ENCODE measurements around the gene OR10W1.

Gene OR10W1

DNA sequence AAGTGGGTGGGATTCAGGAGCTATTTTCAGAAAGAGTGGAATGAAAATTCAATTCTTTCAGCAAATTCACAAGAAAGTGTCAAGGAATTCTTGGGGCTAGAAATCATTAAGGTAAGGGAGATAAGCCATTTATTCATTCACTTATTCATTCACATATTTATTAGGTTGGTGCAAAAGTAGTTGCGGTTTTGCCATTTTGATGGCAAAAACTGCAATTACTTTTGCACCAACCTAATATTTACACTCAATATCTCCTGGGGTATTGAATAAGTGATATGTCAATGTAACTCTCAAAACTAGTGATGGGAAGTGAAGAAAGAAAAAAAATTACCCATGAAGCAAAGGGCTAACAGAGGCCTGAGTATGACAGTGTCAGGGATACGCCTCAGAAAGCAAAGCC, at the start of gene OR10W1:
TSS of gene OR10W1 (minus strand) at position 119 of the 400 bp plus-strand sequence. CDS start 402 bp downstream, outside the sequence.
- DNase-seq: no peak

DNA sequence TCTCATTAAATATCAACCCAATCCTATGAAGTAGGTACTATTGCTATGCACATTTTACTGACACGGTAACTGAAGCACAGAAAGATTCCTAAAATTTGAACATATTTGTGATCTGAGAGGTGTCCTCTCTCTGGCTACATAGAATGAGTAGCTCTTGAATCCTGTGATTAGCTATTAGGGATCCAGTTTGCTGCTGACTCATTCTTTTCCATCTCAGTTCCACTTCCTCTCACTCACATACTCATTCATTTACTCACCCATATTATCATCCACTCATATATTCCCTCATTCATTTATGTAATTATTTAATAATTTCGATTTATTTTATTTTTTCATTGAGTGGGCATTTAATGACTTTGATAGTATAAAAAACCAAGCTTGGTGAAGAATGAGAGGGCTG, 48.1 kb upstream of the OR10W1 start:
- no peak for DNase-seq

DNA sequence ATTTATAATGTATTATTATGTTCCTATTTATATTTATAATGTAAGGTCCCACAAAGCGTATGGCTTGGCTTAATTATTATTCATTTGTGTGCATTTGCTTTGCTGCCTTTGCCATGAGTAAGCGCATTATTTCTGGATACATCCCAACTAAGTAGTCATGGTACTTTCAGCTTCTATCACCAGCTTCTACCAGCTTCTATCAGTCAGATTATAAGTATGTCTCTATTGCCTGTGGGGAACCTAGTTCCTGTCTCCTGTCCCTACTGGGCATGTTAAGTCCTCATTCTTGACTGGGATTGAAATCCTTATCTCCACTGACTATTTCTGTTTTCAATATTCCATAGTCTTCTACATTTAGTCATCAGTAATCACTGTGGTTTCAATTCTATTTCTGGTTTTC, 33.5 kb upstream of the OR10W1 start:
- no peak for DNase-seq

- DNase-seq: no peak
These were observed 24.0 kb upstream of the OR10W1 start for GRCh38 chr11:58292017-58292416.

- no peak for DNase-seq
These were observed 21.2 kb upstream of the OR10W1 start for GRCh38 chr11:58289266-58289665.

DNA sequence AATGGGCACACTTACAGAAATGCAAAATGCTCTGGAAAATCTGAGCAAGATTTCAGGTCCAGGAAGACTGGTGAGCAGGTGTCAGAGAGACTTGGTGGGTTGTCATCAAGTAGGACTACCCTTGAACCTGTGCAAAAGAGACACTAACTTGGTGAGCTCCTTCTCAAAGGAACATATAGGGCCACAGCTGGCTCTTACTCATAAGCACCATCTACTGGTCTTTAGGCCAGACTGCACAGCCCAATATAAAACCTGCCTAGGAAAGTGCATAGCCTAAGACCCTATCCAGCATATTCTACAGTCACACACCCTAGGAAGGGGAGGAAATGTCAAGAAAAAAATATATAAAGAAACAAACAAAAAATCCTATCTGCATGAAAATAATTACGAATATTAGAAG, 18.2 kb upstream of the OR10W1 start:
- DNase-seq: no peak

- no peak for DNase-seq
These were observed 17.5 kb upstream of the OR10W1 start for GRCh38 chr11:58285483-58286040.

DNA sequence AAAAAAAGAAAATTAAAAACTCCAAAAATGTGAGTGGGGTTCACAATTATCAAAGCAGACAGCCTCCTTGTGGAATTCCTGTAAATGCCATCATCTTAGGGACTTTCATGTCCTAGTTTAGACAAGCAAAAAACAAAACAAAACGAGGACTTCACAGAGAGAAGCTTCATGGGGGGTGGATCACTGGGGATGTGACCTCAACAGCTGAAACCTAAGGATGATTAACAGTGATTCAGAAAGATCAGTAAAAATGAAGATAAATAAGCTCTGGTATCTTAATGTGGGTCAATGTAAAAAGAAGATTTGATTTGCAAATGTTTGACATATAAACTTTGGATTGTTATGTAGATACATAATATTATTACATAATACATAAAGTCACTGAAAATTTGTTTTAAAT, 8.1 kb upstream of the OR10W1 start:
- no peak for DNase-seq

- DNase-seq: no peak
These were observed 6.9 kb upstream of the OR10W1 start for GRCh38 chr11:58275002-58275401.

- DNase-seq: no peak
These were observed 8.1 kb downstream of the OR10W1 start for GRCh38 chr11:58259983-58260382.

DNA sequence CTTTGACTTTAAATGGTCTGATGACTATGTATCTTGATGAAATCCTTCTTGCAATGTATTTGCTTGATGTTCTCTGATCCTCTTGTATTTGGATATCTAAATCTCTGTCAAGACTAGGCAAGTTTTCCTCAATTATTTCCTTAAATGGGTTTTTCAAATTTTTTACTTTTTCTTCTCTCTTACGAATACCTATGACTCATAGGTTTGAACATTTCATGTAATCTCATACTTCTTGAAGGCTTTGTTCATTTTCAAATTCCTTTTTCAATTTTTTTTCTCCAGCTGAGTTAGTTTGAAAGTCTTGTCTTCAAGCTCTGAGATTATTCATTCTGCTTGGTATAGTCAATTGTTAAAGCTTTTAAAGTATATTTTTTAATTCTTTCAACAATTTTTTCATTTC, 13.1 kb downstream of the OR10W1 start:
- no peak for DNase-seq

GRCh38 chr11:58243954-58244353, 24.1 kb downstream of the OR10W1 start:
- no peak for DNase-seq

DNA sequence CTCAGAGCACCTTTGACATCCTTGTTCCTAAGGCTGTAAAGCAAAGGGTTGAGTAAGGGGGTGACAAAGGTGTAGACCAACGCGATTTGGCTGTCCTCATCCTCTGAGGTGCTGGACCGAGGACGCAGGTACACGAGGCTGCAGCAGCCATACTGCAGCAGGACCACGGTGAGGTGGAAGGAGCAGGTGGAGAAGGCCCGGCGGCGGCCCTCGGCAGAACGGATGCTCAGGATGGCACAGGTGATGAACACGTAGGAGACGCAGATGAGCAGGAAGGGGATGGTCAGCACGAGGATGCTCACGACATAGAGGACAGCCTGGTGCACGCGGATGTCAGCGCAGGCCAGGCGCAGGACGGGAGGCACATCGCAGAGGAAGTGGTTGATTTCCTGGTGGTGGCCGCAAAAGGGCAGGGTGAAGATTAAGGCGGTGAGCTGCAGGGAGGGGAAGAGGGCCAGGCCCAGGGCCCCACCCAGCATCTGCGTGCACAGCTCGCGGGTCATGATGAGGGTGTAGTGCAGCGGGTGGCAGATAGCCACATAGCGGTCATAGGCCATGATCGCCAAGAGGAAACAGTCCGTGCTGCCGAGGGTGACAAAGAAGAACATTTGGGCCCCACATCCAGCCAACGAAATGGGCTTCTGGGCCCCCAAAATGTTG, 40.0 kb downstream of the OR10W1 start:
- no peak for DNase-seq

DNA sequence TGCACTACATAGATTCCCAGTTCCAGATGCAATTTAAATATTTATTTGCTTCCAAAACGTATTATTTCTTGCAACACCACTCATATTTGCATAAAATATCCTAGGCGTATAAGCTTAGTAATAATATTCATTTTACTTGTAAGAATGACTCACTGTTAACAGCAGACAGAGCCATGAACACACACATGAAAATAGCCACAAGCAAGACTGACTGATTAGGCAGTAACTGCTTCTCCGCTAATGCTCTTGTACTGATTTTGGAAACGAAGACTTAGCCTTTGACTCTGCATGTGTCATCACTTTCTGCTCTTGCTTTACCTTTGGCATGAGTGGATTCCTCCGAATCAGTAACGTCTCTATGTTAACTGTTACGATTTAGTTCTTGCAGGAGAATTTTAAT, 45.3 kb downstream of the OR10W1 start:
- DNase-seq: no peak
